ENCODE results near the gene GNAT2.

GRCh38 chr1:109629372-109630030, 10.1 kb upstream of the GNAT2 start:
- TF ChIP-seq EZH2 (IDR thresholded peaks at IDR 0.05; ENCODE audit: insufficient read depth, poor library complexity, severe bottlenecking) (no peak), EZH2phosphoT487 (IDR thresholded peaks at IDR 0.05; ENCODE audit: insufficient read depth, low read depth) (no peak)

Measured in GM23248 (cell line).